AG04450 (cell line): Measurements from ENCODE around the gene ALDH9A1. TPM values are rescaled to one million over a fixed set of nuclear protein-coding genes. Genes with fewer than 3 reads are reported as not detected.
"Not testable (repeated sequence)": the region's sequence is repeated elsewhere in the genome, so short reads cannot be mapped to it uniquely, and the experiment has no call there.

Experiments used
- CTCF ChIA-PET: fragments of 300-600, 350-600 bp; formaldehyde crosslinking; extraction: SDS; loops from one replicate; lab custom pipeline; 2022; ENCODE audit warnings: antibody characterized with exemption, inconsistent platforms; lab: Charles Lee
- POLR2A ChIA-PET: fragments of 350-600 bp; formaldehyde crosslinking; extraction: SDS; loops from one replicate; lab custom pipeline; 2021; ENCODE audit warnings: antibody characterized with exemption, inconsistent platforms; lab: Yijun Ruan, JAX
- DNase-seq: peaks from one replicate; pipeline ENCODE4 v3.0.0-alpha.2; 2011; ENCODE audit warnings: low read depth, low spot score
- H3K27ac ChIP-seq: one replicate; pipeline ENCODE4 v1.5.1; 2012; ENCODE audit warnings: low read depth, low read length, control low read depth
- H3K27me3 ChIP-seq: one replicate; pipeline ENCODE4 v1.6.0; 2012; ENCODE audit warnings: low read length; ENCODE audit not compliant: control insufficient read depth, insufficient read depth
- H3K4me3 ChIP-seq: 2 replicates; pipeline ENCODE4 v1.5.1; 2011; ENCODE audit warnings: mild to moderate bottlenecking, low read depth, low read length, control low read depth
- H3K9me3 ChIP-seq: 2 replicates; pipeline ENCODE4 v1.5.1; 2012; ENCODE audit warnings: low read length; ENCODE audit not compliant: control insufficient read depth, insufficient read depth
- CTCF ChIP-seq: IDR thresholded peaks from 2 replicates; pipeline ENCODE4 v1.5.1; 2011; ENCODE audit warnings: low read depth, low read length, control low read depth, inconsistent platforms
- polyA plus RNA-seq: library from polyadenylated mRNA; depleted of rRNA; stranded (reverse); fragments of >200 nt; gene quantifications from 2 replicates; pipeline ENCODE4 v1.2.3, GENCODE V29; 2011

Gene ALDH9A1
- polyA plus RNA-seq, 1 experiment: 149 TPM

- POLR2A ChIA-PET: interaction anchor here (1.7 kb wide), 1 partner anchor 15 kb away, joined by 6 read pairs; no protein-coding TSS in a partner anchor
- Histone ChIP-seq H3K4me3 (no peak overlapping the region), H3K27ac (no peak overlapping the region), H3K27me3 (no peaks in the 10 kb centered on the region), H3K9me3 (no peaks in the 10 kb centered on the region)
- no peak for DNase-seq
- no peak for TF ChIP-seq CTCF
- CTCF ChIA-PET: no interaction called here
These were observed 52.6 kb downstream of the ALDH9A1 start for GRCh38 chr1:165645654-165646366.

GRCh38 chr1:165644064-165644735, 54.2 kb downstream of the ALDH9A1 start:
- POLR2A ChIA-PET: interaction anchor here (0.7 kb wide), 1 partner anchor 152 kb away, joined by 5 read pairs; no protein-coding TSS in a partner anchor
- no peak overlapping the region for H3K4me3 ChIP-seq
- DNase-seq: no peak
- no peak overlapping the region for H3K27ac ChIP-seq
- TF ChIP-seq CTCF: no peak
- H3K9me3 ChIP-seq: no peaks in the 10 kb centered on the region
- CTCF ChIA-PET: interaction anchor here (0.6 kb wide), 1 partner anchor 116 kb away, joined by 4 read pairs; no protein-coding TSS in a partner anchor
- H3K27me3 ChIP-seq: no peaks in the 10 kb centered on the region

- no peak for TF ChIP-seq CTCF
- Histone ChIP-seq H3K9me3 (no peaks in the 10 kb centered on the region), H3K27ac (no peak overlapping the region), H3K27me3 (no peaks in the 10 kb centered on the region), H3K4me3 (no peak overlapping the region)
- ChIA-PET POLR2A (no interaction called here), CTCF (interaction anchor here (1.0 kb wide), 1 partner anchor 39 kb away, joined by 3 read pairs; no protein-coding TSS in a partner anchor)
- no peak for DNase-seq
These were observed 57.0 kb downstream of the ALDH9A1 start for GRCh38 chr1:165641231-165641987.

- no peak for DNase-seq
- POLR2A ChIA-PET: no interaction called here
- no peaks in the 10 kb centered on the region for H3K27me3 ChIP-seq
- CTCF ChIA-PET: no interaction called here
- H3K27ac ChIP-seq: no peak overlapping the region
- no peak overlapping the region for H3K4me3 ChIP-seq
- no peak for TF ChIP-seq CTCF
- H3K9me3 ChIP-seq: no peaks in the 10 kb centered on the region
These were observed 58.3 kb downstream of the ALDH9A1 start for GRCh38 chr1:165639821-165640623.

- H3K27ac ChIP-seq, H3K4me3 ChIP-seq, DNase-seq, H3K9me3 ChIP-seq, CTCF ChIA-PET, POLR2A ChIA-PET, H3K27me3 ChIP-seq: not testable (repeated sequence)
These were observed 60.2 kb downstream of the ALDH9A1 start for GRCh38 chr1:165638211-165638610.
